ENCODE results near the gene NBPF9.
"Not testable (repeated sequence)": the region's sequence is repeated elsewhere in the genome, so short reads cannot be mapped to it uniquely, and the experiment has no call there.

Gene NBPF9
- long read RNA-seq, partial matches to known transcripts = 4 of 19 reads
- long read RNA-seq, other reads (novel, unspliced or antisense) = 15 of 19 reads

- not testable (repeated sequence) for H3K27me3 ChIP-seq (ENCODE audit: insufficient read depth, poor library complexity, severe bottlenecking)
- DNase-seq (ENCODE audit: low read depth in 1 of 2, low spot score in 1 of 2) = peak; percentile 4 to 32
- H3K4me3 ChIP-seq (replicated peaks; ENCODE audit: insufficient read depth, low read length) = peak within 1 kb of the TSS; percentile 44
- peak within 1 kb of the TSS; percentile 55; the same call in 1 of the 2 replicates for H3K27ac ChIP-seq (replicated peaks)
Observed at GRCh38 chr1:149103109-149104081, at the start of gene NBPF9. TSS of gene NBPF9 (minus strand) at chr1:149103551. CDS start at chr1:149082139, 21,412 bp downstream.

GRCh38 chr1:149149909-149150308 is 46.6 kb upstream of the NBPF9 start:
- not testable (repeated sequence) for H3K27me3 ChIP-seq (ENCODE audit: insufficient read depth, poor library complexity, severe bottlenecking); H3K27ac ChIP-seq (replicated peaks); DNase-seq (ENCODE audit: low read depth in 1 of 2, low spot score in 1 of 2); H3K4me3 ChIP-seq (replicated peaks; ENCODE audit: insufficient read depth, low read length)

GRCh38 chr1:149137585-149137984 is 34.2 kb upstream of the NBPF9 start:
- not testable (repeated sequence) for H3K4me3 ChIP-seq (replicated peaks; ENCODE audit: insufficient read depth, low read length); H3K27ac ChIP-seq (replicated peaks); DNase-seq (ENCODE audit: low read depth in 1 of 2, low spot score in 1 of 2); H3K27me3 ChIP-seq (ENCODE audit: insufficient read depth, poor library complexity, severe bottlenecking)

- H3K4me3 ChIP-seq (replicated peaks; ENCODE audit: insufficient read depth, low read length); H3K27ac ChIP-seq (replicated peaks); DNase-seq (ENCODE audit: low read depth in 1 of 2, low spot score in 1 of 2); H3K27me3 ChIP-seq (ENCODE audit: insufficient read depth, poor library complexity, severe bottlenecking): not testable (repeated sequence)
Observed at GRCh38 chr1:149130938-149131337, 27.6 kb upstream of the NBPF9 start.

GRCh38 chr1:149129245-149129644 is 25.9 kb upstream of the NBPF9 start:
- not testable (repeated sequence) for H3K27ac ChIP-seq (replicated peaks); DNase-seq (ENCODE audit: low read depth in 1 of 2, low spot score in 1 of 2); H3K27me3 ChIP-seq (ENCODE audit: insufficient read depth, poor library complexity, severe bottlenecking); H3K4me3 ChIP-seq (replicated peaks; ENCODE audit: insufficient read depth, low read length)

- H3K4me3 ChIP-seq (replicated peaks; ENCODE audit: insufficient read depth, low read length); DNase-seq (ENCODE audit: low read depth in 1 of 2, low spot score in 1 of 2); H3K27me3 ChIP-seq (ENCODE audit: insufficient read depth, poor library complexity, severe bottlenecking); H3K27ac ChIP-seq (replicated peaks): not testable (repeated sequence)
Observed at GRCh38 chr1:149126555-149127145, 23.3 kb upstream of the NBPF9 start.

- not testable (repeated sequence) for DNase-seq (ENCODE audit: low read depth in 1 of 2, low spot score in 1 of 2); H3K27me3 ChIP-seq (ENCODE audit: insufficient read depth, poor library complexity, severe bottlenecking); H3K4me3 ChIP-seq (replicated peaks; ENCODE audit: insufficient read depth, low read length); H3K27ac ChIP-seq (replicated peaks)
Observed at GRCh38 chr1:149123948-149124926, 20.9 kb upstream of the NBPF9 start.

GRCh38 chr1:149112828-149113227 is 9.5 kb upstream of the NBPF9 start:
- H3K4me3 ChIP-seq (replicated peaks; ENCODE audit: insufficient read depth, low read length); H3K27me3 ChIP-seq (ENCODE audit: insufficient read depth, poor library complexity, severe bottlenecking); DNase-seq (ENCODE audit: low read depth in 1 of 2, low spot score in 1 of 2); H3K27ac ChIP-seq (replicated peaks): not testable (repeated sequence)

- H3K27ac ChIP-seq (replicated peaks); DNase-seq (ENCODE audit: low read depth in 1 of 2, low spot score in 1 of 2); H3K4me3 ChIP-seq (replicated peaks; ENCODE audit: insufficient read depth, low read length); H3K27me3 ChIP-seq (ENCODE audit: insufficient read depth, poor library complexity, severe bottlenecking): not testable (repeated sequence)
Observed at GRCh38 chr1:149110343-149110742, 7.0 kb upstream of the NBPF9 start.

- not testable (repeated sequence) for H3K4me3 ChIP-seq (replicated peaks; ENCODE audit: insufficient read depth, low read length); H3K27ac ChIP-seq (replicated peaks); H3K27me3 ChIP-seq (ENCODE audit: insufficient read depth, poor library complexity, severe bottlenecking)
- DNase-seq (ENCODE audit: low read depth in 1 of 2, low spot score in 1 of 2) = peak in 1 of 2 experiments; percentile 13
Observed at GRCh38 chr1:149102574-149102973, 777 bp downstream of the NBPF9 start.

- H3K4me3 ChIP-seq (replicated peaks; ENCODE audit: insufficient read depth, low read length); DNase-seq (ENCODE audit: low read depth in 1 of 2, low spot score in 1 of 2); H3K27ac ChIP-seq (replicated peaks); H3K27me3 ChIP-seq (ENCODE audit: insufficient read depth, poor library complexity, severe bottlenecking): not testable (repeated sequence)
Observed at GRCh38 chr1:149098276-149098675, 5.1 kb downstream of the NBPF9 start.

GRCh38 chr1:149093155-149093554 is 10.2 kb downstream of the NBPF9 start:
- not testable (repeated sequence) for H3K27ac ChIP-seq (replicated peaks); H3K4me3 ChIP-seq (replicated peaks; ENCODE audit: insufficient read depth, low read length); H3K27me3 ChIP-seq (ENCODE audit: insufficient read depth, poor library complexity, severe bottlenecking)
- peak in 1 of 2 experiments; percentile 3 for DNase-seq (ENCODE audit: low read depth in 1 of 2, low spot score in 1 of 2)

- H3K4me3 ChIP-seq (replicated peaks; ENCODE audit: insufficient read depth, low read length); DNase-seq (ENCODE audit: low read depth in 1 of 2, low spot score in 1 of 2); H3K27ac ChIP-seq (replicated peaks); H3K27me3 ChIP-seq (ENCODE audit: insufficient read depth, poor library complexity, severe bottlenecking): not testable (repeated sequence)
Observed at GRCh38 chr1:149075505-149076127, 27.7 kb downstream of the NBPF9 start.

- not testable (repeated sequence) for H3K27ac ChIP-seq (replicated peaks); H3K4me3 ChIP-seq (replicated peaks; ENCODE audit: insufficient read depth, low read length); DNase-seq (ENCODE audit: low read depth in 1 of 2, low spot score in 1 of 2); H3K27me3 ChIP-seq (ENCODE audit: insufficient read depth, poor library complexity, severe bottlenecking)
Observed at GRCh38 chr1:149064611-149065010, 38.7 kb downstream of the NBPF9 start.
